HEK293T (cell line): ENCODE results near the gene AGAP1.

Experiments used
- BHLHE40 ChIP-seq: fragments of 450-650 bp; IDR thresholded peaks from 2 replicates; pipeline ENCODE4 v1.6.1; 2016; ENCODE audit warnings: mild to moderate bottlenecking, moderate library complexity, borderline replicate concordance
- FOXM1 ChIP-seq: fragments of 450-650 bp; IDR thresholded peaks from 2 replicates; pipeline ENCODE4 v1.6.1; 2017; ENCODE audit warnings: mild to moderate bottlenecking, borderline replicate concordance
- HDGF ChIP-seq: fragments of 450-650 bp; IDR thresholded peaks from 2 replicates; pipeline ENCODE4 v1.6.1; 2017; ENCODE audit warnings: antibody characterized with exemption, borderline replicate concordance
- L3MBTL2 ChIP-seq: fragments of 450-650 bp; conservative IDR thresholded peaks from 2 replicates; pipeline ENCODE4 v1.6.1; 2016; ENCODE audit warnings: mild to moderate bottlenecking
- ZNF384 ChIP-seq: fragments of 450-650 bp; IDR thresholded peaks from 2 replicates; pipeline ENCODE4 v1.6.1; 2016

DNA sequence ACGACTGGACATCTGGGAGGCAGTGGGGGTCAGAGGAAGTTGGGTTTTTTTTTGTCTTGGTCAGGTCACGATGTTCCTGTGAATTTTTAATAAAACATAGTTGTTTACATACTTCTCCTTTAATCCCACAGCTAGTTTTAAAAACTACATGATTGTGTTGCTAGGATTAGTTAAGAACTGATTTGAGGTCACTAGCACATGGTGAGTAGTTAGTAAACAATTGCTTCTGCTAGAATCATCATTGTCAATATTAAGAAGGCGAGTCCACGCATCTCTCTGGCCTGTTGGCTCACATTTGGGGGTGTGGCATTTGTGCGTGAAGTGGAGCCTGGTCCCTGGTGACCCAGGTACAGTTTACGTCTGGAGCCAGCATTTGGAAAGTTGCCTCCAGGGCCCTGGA is 59.4 kb downstream of the AGAP1 start:
- TF ChIP-seq ZNF384 (no peak), HDGF (no peak), BHLHE40 (no peak), FOXM1 (no peak), L3MBTL2 (no peak)
